Measurements from ENCODE around the gene PGF. TPM values are rescaled to one million over a fixed set of nuclear protein-coding genes. Genes with fewer than 3 reads are reported as not detected.

The PGF gene
- total and polyA plus RNA-seq, 2 of the 13 experiments (the other 11 are each of a cell fraction or from before 2014, with no cell fraction given), result 10.7 to 27.5 TPM

- 0 out of 2 replicates have a peak, but pooled peaks have one; percentile 56 for TF ChIP-seq SIN3A (IDR thresholded peaks at IDR 0.05; ENCODE audit: borderline replicate concordance, low read depth, low read length)
- no peak for TF ChIP-seq ZNF614 (CRISPR knock-in tag; IDR thresholded peaks at IDR 0.05; ENCODE audit: borderline replicate concordance)
- no peak for TF ChIP-seq SP2 (CRISPR knock-in tag; IDR thresholded peaks at IDR 0.05)
- peak; percentile 18; the same call in 1 of the 2 replicates for TF ChIP-seq TFE3 (CRISPR knock-in tag; IDR thresholded peaks at IDR 0.05)
- TF ChIP-seq DMAP1 (CRISPR knock-in tag; IDR thresholded peaks at IDR 0.05), result no peak; the same call in 1 of the 2 replicates
- TF ChIP-seq, protein P1, sequence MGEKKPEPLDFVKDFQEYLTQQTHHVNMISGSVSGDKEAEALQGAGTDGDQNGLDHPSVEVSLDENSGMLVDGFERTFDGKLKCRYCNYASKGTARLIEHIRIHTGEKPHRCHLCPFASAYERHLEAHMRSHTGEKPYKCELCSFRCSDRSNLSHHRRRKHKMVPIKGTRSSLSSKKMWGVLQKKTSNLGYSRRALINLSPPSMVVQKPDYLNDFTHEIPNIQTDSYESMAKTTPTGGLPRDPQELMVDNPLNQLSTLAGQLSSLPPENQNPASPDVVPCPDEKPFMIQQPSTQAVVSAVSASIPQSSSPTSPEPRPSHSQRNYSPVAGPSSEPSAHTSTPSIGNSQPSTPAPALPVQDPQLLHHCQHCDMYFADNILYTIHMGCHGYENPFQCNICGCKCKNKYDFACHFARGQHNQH (CRISPR knock-in tag; IDR thresholded peaks at IDR 0.05), result peak; percentile 25; the same call in 1 of the 2 replicates
- TF ChIP-seq RELA (CRISPR knock-in tag; IDR thresholded peaks at IDR 0.05), result 0 out of 2 replicates have a peak, but pooled peaks have one; percentile 42
- TF ChIP-seq ZBTB49 (CRISPR knock-in tag; IDR thresholded peaks at IDR 0.05; ENCODE audit: borderline replicate concordance), result no peak
- no peak for TF ChIP-seq ZNF83 (CRISPR knock-in tag; IDR thresholded peaks at IDR 0.05; ENCODE audit: borderline replicate concordance)
- TF ChIP-seq ZNF547 (CRISPR knock-in tag; IDR thresholded peaks at IDR 0.05), result peak; percentile 58; the same call in 1 of the 2 replicates
- no peak for TF ChIP-seq ZFP36 (IDR thresholded peaks at IDR 0.05; ENCODE audit: borderline replicate concordance, low read depth, low read length, partially characterized antibody)
- no peak for TF ChIP-seq ZNF737 (CRISPR knock-in tag; IDR thresholded peaks at IDR 0.05; ENCODE audit: borderline replicate concordance)
- TF ChIP-seq, protein P2, sequence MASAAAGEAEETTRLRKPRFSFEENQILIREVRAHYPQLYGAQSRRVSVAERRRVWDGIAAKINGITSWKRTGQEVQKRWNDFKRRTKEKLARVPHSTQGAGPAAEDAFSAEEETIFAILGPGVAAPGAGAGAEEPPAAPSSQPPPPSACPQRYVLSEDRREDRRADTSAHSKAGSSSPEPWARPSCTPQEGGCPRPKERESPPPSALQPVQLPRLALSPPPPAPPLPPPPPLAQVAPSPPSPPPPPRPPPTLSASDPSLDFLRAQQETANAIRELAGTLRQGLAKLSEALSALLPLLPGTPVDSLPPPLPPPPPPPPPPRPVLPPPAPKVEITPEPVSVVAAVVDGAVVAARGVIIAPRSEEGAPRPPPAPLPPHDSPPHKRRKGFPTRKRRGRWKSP (CRISPR knock-in tag; IDR thresholded peaks at IDR 0.05), result no peak
- TF ChIP-seq TAF15 (IDR thresholded peaks at IDR 0.05; ENCODE audit: low read depth, low read length, poor library complexity, severe bottlenecking), result no peak
- TF ChIP-seq EHMT2 (IDR thresholded peaks at IDR 0.05; ENCODE audit: borderline replicate concordance, low read depth, low read length), result no peak
- TF ChIP-seq HOXD1 (CRISPR knock-in tag; IDR thresholded peaks at IDR 0.05), result no peak
- peak; percentile 48 for TF ChIP-seq AGO2 (optimal IDR thresholded peaks at IDR 0.05; ENCODE audit: low read depth, low read length)
- 0 out of 2 replicates have a peak, but pooled peaks have one; percentile 19 for TF ChIP-seq SP4 (CRISPR knock-in tag; IDR thresholded peaks at IDR 0.05)
- TF ChIP-seq ZBTB7B (CRISPR knock-in tag; IDR thresholded peaks at IDR 0.05), result peak; percentile 80; the same call in 1 of the 2 replicates
- TF ChIP-seq SMAD9 (CRISPR knock-in tag; IDR thresholded peaks at IDR 0.05), result no peak
- TF ChIP-seq ZNF557 (CRISPR knock-in tag; IDR thresholded peaks at IDR 0.05), result 0 out of 2 replicates have a peak, but pooled peaks have one; percentile 18
- peak; percentile 25; the same call in 1 of the 2 replicates for TF ChIP-seq ZNF121 (CRISPR knock-in tag; IDR thresholded peaks at IDR 0.05)
- TF ChIP-seq DBP (CRISPR knock-in tag; IDR thresholded peaks at IDR 0.05; ENCODE audit: not compliant biosample characterization), result no peak
Observed at GRCh38 chr14:74954232-74954946, 1.0 kb downstream of the PGF start (continued).
